OCI-LY7 (cell line): ENCODE results near the gene RBM15. TPM values are rescaled to one million over a fixed set of nuclear protein-coding genes. Genes with fewer than 3 reads are reported as not detected.

ENCODE experiments used
- BruUV-seq: library from RNA; stranded (reverse); fragments of 400-500 nt; replicated peaks from 2 replicates; lab custom pipeline; 2021; lab: Mats Ljungman, UMichigan
- CTCF ChIA-PET: fragments of 300-600 bp; sonication (Branson Sonifier 250); formaldehyde crosslinking; loops from one replicate; lab custom pipeline; 2022; ENCODE audit warnings: antibody characterized with exemption; ENCODE audit not compliant: unreplicated experiment; lab: Charles Lee
- POLR2A ChIA-PET: fragments of 300-600 bp; sonication (Branson Sonifier 250); formaldehyde crosslinking; loops from one replicate; lab custom pipeline; 2022; ENCODE audit warnings: antibody characterized with exemption; lab: Charles Lee
- DNase-seq: peaks from one replicate; pipeline ENCODE4 v3.0.0-alpha.2; 2015; ENCODE audit warnings: low spot score
- H2AFZ ChIP-seq: fragments of 200-600 bp; sonication (generic), shearing (Covaris generic); 2 replicates; pipeline ENCODE4 v1.6.1; 2014; ENCODE audit warnings: mild to moderate bottlenecking, antibody characterized with exemption, low read length, moderate library complexity
- H3K27ac ChIP-seq: fragments of 200-600 bp; sonication (generic); 2 replicates; pipeline ENCODE4 v1.5.1; 2014; ENCODE audit warnings: mixed run types, low read depth, mild to moderate bottlenecking, moderate library complexity, low read length, inconsistent platforms; ENCODE audit not compliant: poor library complexity, severe bottlenecking
- H3K36me3 ChIP-seq: fragments of 200-600 bp; sonication (generic); 2 replicates; pipeline ENCODE4 v1.6.1; 2014; ENCODE audit warnings: mild to moderate bottlenecking, antibody characterized with exemption, low read length, moderate library complexity, mixed read lengths; ENCODE audit not compliant: insufficient read depth
- H3K4me1 ChIP-seq: fragments of 200-600 bp; sonication (generic); 2 replicates; pipeline ENCODE4 v1.5.1; 2014; ENCODE audit warnings: mild to moderate bottlenecking, low read length; ENCODE audit not compliant: insufficient read depth, poor library complexity, severe bottlenecking
- H3K4me2 ChIP-seq: fragments of 200-600 bp; sonication (generic); 2 replicates; pipeline ENCODE4 v1.6.1; 2014; ENCODE audit warnings: mild to moderate bottlenecking, low read length
- H3K4me3 ChIP-seq: fragments of 200-600 bp; sonication (generic); 2 replicates; pipeline ENCODE4 v1.5.1; 2014; ENCODE audit warnings: mild to moderate bottlenecking, low read depth, low read length; ENCODE audit not compliant: poor library complexity, severe bottlenecking
- H3K79me2 ChIP-seq: fragments of 200-600 bp; sonication (generic); 2 replicates; pipeline ENCODE4 v1.6.1; 2016; ENCODE audit warnings: low read depth, mild to moderate bottlenecking, low read length, moderate library complexity, mixed read lengths; ENCODE audit not compliant: insufficient read depth
- H3K9me2 ChIP-seq: fragments of 200-600 bp; sonication (generic); 2 replicates; pipeline ENCODE4 v1.6.1; 2016; ENCODE audit warnings: mild to moderate bottlenecking, low read length, mixed read lengths; ENCODE audit not compliant: insufficient read depth
- H3K9me3 ChIP-seq: fragments of 200-600 bp; sonication (generic); 2 replicates; pipeline ENCODE4 v1.6.1; 2014; ENCODE audit warnings: mild to moderate bottlenecking, mixed run types, low read length, mixed read lengths
- H4K20me1 ChIP-seq: fragments of 200-600 bp; sonication (generic); 2 replicates; pipeline ENCODE4 v1.6.1; 2014; ENCODE audit warnings: mild to moderate bottlenecking, antibody characterized with exemption, low read length, moderate library complexity, mixed read lengths; ENCODE audit not compliant: insufficient read depth
- CTCF ChIP-seq: fragments of 200-600 bp; sonication (generic); conservative IDR thresholded peaks from 2 replicates; pipeline ENCODE4 v1.5.1; 2014; ENCODE audit warnings: mild to moderate bottlenecking, antibody characterized with exemption, low read length, moderate library complexity, mixed read lengths
- EZH2phosphoT487 ChIP-seq: fragments of 200-600 bp; sonication (generic); IDR thresholded peaks from 2 replicates; pipeline ENCODE4 v1.6.1; 2018; ENCODE audit warnings: low read depth, borderline replicate concordance, mild to moderate bottlenecking, mixed run types, antibody characterized with exemption, low read length, moderate library complexity, mixed read lengths
- intact Hi-C: fragments of 100-400 bp; cut with micrococcal nuclease; formaldehyde crosslinking; loops from one replicate; pipeline ENCODE4 v1.10.0; 2022; ENCODE audit not compliant: unreplicated experiment
- total RNA-seq, 2 experiments: library from RNA; depleted of rRNA in 1 of 2; stranded (reverse); fragments of >200 nt in 1 of 2; shearing (Covaris generic) in 1 of 2; gene quantifications; 2 replicates each; pipeline ENCODE4 v1.2.3, GENCODE V29; 2014 to 2022

The RBM15 gene
- total RNA-seq, 2 experiments from 2014 or later: 119 to 221 TPM

DNA sequence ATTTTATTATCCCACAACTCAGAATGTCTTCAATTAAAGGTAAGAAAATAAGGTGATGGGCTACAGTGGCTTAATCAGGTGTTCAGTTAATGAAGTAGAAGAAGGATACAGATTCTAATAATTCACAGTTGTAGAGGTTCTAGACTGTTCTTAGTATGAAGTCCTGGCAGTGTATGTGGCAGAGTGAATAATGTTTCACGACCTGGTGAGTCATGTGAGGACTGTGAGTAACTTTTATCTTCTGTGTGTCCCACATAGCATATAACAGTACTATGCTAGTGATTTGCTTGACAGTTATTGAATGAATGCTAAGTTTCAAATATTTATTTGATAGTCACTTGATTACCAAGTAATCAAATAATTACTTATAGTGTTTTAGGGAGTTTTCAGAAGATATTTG lies 31.6 kb downstream of the RBM15 start:
- peaks cover 9% of the 10 kb centered on the region; the same call in 1 of the 2 replicates for H4K20me1 ChIP-seq
- H3K36me3 ChIP-seq: peaks cover 97% of the 10 kb centered on the region
- H2AFZ ChIP-seq: no peak overlapping the region
- TF ChIP-seq EZH2phosphoT487 (no peak), CTCF (no peak)
- peaks cover 58% of the 10 kb centered on the region for H3K79me2 ChIP-seq
- peaks cover 10% of the 10 kb centered on the region for H3K4me1 ChIP-seq
- H3K4me3 ChIP-seq: no peak overlapping the region
- no peaks in the 10 kb centered on the region for H3K9me3 ChIP-seq
- POLR2A ChIA-PET: interaction anchor here (1.3 to 2.6 kb wide), 3 partner anchors 14 to 32 kb away, joined by 3 to 8 read pairs (median 3); partner anchors contain the start of gene RBM15
- no peak for DNase-seq
- H3K27ac ChIP-seq: no peak overlapping the region
- CTCF ChIA-PET: no interaction called here
- no TSS peak for BruUV-seq
- intact Hi-C loops: no loop called here
- H3K4me2 ChIP-seq: no peak overlapping the region
- no peaks in the 10 kb centered on the region for H3K9me2 ChIP-seq

DNA sequence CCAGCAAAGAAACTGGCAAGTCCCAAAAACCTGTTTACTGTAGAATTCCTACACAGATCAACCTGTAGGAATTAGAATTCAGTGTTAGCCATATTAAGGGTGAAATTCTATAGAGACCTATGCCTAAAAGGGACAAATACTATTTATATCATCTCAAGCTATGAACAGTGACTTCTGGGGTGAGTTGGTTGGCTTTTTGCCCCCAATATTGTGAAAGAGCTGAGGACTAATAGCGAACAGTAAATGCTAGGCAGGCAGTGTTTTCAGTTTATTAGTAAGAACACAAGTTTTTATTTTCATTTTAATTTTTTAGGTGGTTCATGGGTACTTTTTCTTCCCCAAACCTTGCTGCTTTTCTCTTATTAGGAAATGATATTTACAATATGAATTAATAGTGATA lies 36.3 kb downstream of the RBM15 start:
- intact Hi-C loops: no loop called here
- Histone ChIP-seq H3K4me1 (peaks cover 51% of the 10 kb centered on the region), H4K20me1 (no peaks in the 10 kb centered on the region), H3K4me2 (no peak overlapping the region), H3K9me2 (no peaks in the 10 kb centered on the region), H3K27ac (peak overlapping the region; percentile 6), H2AFZ (no peak overlapping the region), H3K9me3 (no peaks in the 10 kb centered on the region; the same call in 1 of the 2 replicates), H3K36me3 (peaks cover 98% of the 10 kb centered on the region), H3K79me2 (peaks cover 17% of the 10 kb centered on the region; the same call in 1 of the 2 replicates), H3K4me3 (no peak overlapping the region)
- no peak for DNase-seq
- ChIA-PET POLR2A (interaction anchor here (1.2 to 1.3 kb wide), 2 partner anchors 11 to 37 kb away, joined by 3 to 4 read pairs; no protein-coding TSS in a partner anchor), CTCF (no interaction called here)
- no TSS peak for BruUV-seq
- no peak for TF ChIP-seq CTCF
- TF ChIP-seq EZH2phosphoT487: no peak

- no TSS peak for BruUV-seq
- peak overlapping the region; percentile 94 for H3K27ac ChIP-seq
- H3K4me1 ChIP-seq: peaks cover 93% of the 10 kb centered on the region
- H2AFZ ChIP-seq: no peak overlapping the region
- H4K20me1 ChIP-seq: no peaks in the 10 kb centered on the region
- peak overlapping the region; percentile 46 for H3K4me2 ChIP-seq
- no peaks in the 10 kb centered on the region; the same call in 1 of the 2 replicates for H3K9me3 ChIP-seq
- H3K36me3 ChIP-seq: peaks cover 70% of the 10 kb centered on the region
- intact Hi-C loops: no loop called here
- CTCF ChIA-PET: interaction anchor here (1.1 kb wide), 1 partner anchor 17 kb away, joined by 3 read pairs; no protein-coding TSS in a partner anchor
- POLR2A ChIA-PET: interaction anchor here (0.6 to 1.4 kb wide), 3 partner anchors 14 to 42 kb away, joined by 3 to 4 read pairs (median 3); no protein-coding TSS in a partner anchor
- no peak for TF ChIP-seq EZH2phosphoT487
- no peak for TF ChIP-seq CTCF
- peak; percentile 40 for DNase-seq
- H3K4me3 ChIP-seq: no peak overlapping the region
- H3K79me2 ChIP-seq: peaks cover 5% of the 10 kb centered on the region; the same call in 1 of the 2 replicates
- no peaks in the 10 kb centered on the region for H3K9me2 ChIP-seq
These were observed 41.6 kb downstream of the RBM15 start for GRCh38 chr1:110380672-110381283.
